ENCODE results near the gene NARF.
"Not testable (repeated sequence)": the region's sequence is repeated elsewhere in the genome, so short reads cannot be mapped to it uniquely, and the experiment has no call there.

The NARF gene

GRCh38 chr17:82503094-82503727 lies 44.7 kb downstream of the NARF start:
- DNase-seq (ENCODE audit: low spot score), result no peak

- no peak for DNase-seq (ENCODE audit: low spot score)
These were observed 45.3 kb downstream of the NARF start for GRCh38 chr17:82503728-82504308.

GRCh38 chr17:82505296-82505695 lies 46.8 kb downstream of the NARF start:
- no peak for DNase-seq (ENCODE audit: low spot score)

- not testable (repeated sequence) for DNase-seq (ENCODE audit: low spot score)
These were observed 47.9 kb downstream of the NARF start for GRCh38 chr17:82506402-82506801.

GRCh38 chr17:82507631-82508175 lies 49.2 kb downstream of the NARF start:
- DNase-seq (ENCODE audit: low spot score), result no peak

- DNase-seq (ENCODE audit: low spot score), result not testable (repeated sequence)
These were observed 53.1 kb downstream of the NARF start for GRCh38 chr17:82511642-82512041.

- DNase-seq (ENCODE audit: low spot score), result not testable (repeated sequence)
These were observed 55.3 kb downstream of the NARF start for GRCh38 chr17:82513864-82514263.

- DNase-seq (ENCODE audit: low spot score), result no peak
These were observed 58.8 kb downstream of the NARF start for GRCh38 chr17:82517230-82517865.

- peak; percentile 97 for DNase-seq (ENCODE audit: low spot score)
These were observed 60.6 kb downstream of the NARF start, which contains the start of gene FOXK2 for GRCh38 chr17:82518826-82519810. Gene FOXK2, plus strand, starts transcription at chr17:82519732. Its CDS starts 157 bp downstream, at chr17:82519889.

GRCh38 chr17:82519971-82520903 lies 61.7 kb downstream of the NARF start:
- peak; percentile 77 for DNase-seq (ENCODE audit: low spot score)

- DNase-seq (ENCODE audit: low spot score), result no peak
These were observed 66.0 kb downstream of the NARF start for GRCh38 chr17:82524540-82524939.

GRCh38 chr17:82525712-82526111 lies 67.2 kb downstream of the NARF start:
- no peak for DNase-seq (ENCODE audit: low spot score)

GRCh38 chr17:82527898-82528297 lies 69.4 kb downstream of the NARF start:
- no peak for DNase-seq (ENCODE audit: low spot score)

- no peak for DNase-seq (ENCODE audit: low spot score)
These were observed 70.1 kb downstream of the NARF start for GRCh38 chr17:82528484-82529265.

GRCh38 chr17:82529914-82530300 lies 71.4 kb downstream of the NARF start:
- DNase-seq (ENCODE audit: low spot score), result no peak

GRCh38 chr17:82531431-82531881 lies 72.9 kb downstream of the NARF start:
- DNase-seq (ENCODE audit: low spot score), result no peak

- DNase-seq (ENCODE audit: low spot score), result no peak
These were observed 75.9 kb downstream of the NARF start for GRCh38 chr17:82534401-82534812.

- DNase-seq (ENCODE audit: low spot score), result no peak
These were observed 78.1 kb downstream of the NARF start for GRCh38 chr17:82536512-82537201.

GRCh38 chr17:82537228-82537627 lies 78.7 kb downstream of the NARF start:
- DNase-seq (ENCODE audit: low spot score), result not testable (repeated sequence)
